ENCODE measurements around the gene BAHCC1. TPM values are rescaled to one million over a fixed set of nuclear protein-coding genes. Genes with fewer than 3 reads are reported as not detected.

BAHCC1 gene
- total and polyA plus RNA-seq, 2 of the 4 experiments (the other 2 are of a cell fraction), result 0.36 to 7.8 TPM

- H3K56ac ChIP-seq (ENCODE audit: extremely low read depth, insufficient read depth, low read length), result no peak overlapping the region
- H2AK5ac ChIP-seq (ENCODE audit: low read depth, low read length), result no peak overlapping the region
- TF ChIP-seq, protein P1, sequence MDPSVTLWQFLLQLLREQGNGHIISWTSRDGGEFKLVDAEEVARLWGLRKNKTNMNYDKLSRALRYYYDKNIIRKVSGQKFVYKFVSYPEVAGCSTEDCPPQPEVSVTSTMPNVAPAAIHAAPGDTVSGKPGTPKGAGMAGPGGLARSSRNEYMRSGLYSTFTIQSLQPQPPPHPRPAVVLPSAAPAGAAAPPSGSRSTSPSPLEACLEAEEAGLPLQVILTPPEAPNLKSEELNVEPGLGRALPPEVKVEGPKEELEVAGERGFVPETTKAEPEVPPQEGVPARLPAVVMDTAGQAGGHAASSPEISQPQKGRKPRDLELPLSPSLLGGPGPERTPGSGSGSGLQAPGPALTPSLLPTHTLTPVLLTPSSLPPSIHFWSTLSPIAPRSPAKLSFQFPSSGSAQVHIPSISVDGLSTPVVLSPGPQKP (IDR thresholded peaks at IDR 0.05; ENCODE audit: borderline replicate concordance, low read depth, low read length), result no peak
- TF ChIP-seq FOS (IDR thresholded peaks at IDR 0.05; ENCODE audit: low read depth, low read length) (no peak), MXI1 (IDR thresholded peaks at IDR 0.05; ENCODE audit: borderline replicate concordance, low read depth, low read length) (no peak), POLR2A (IDR thresholded peaks at IDR 0.05; ENCODE audit: low read depth, low read length) (no peak), CHD1 (IDR thresholded peaks at IDR 0.05; ENCODE audit: low read depth, low read length) (no peak), RCOR1 (IDR thresholded peaks at IDR 0.05; ENCODE audit: insufficient replicate concordance, low read length) (no peak), NFE2L2 (IDR thresholded peaks at IDR 0.05; ENCODE audit: low read depth, low read length) (no peak), RAD21 (IDR thresholded peaks at IDR 0.05; ENCODE audit: low read length) (no peak), MAFK (IDR thresholded peaks at IDR 0.05; ENCODE audit: low read depth, low read length) (no peak), BHLHE40 (IDR thresholded peaks at IDR 0.05; ENCODE audit: low read depth, low read length) (no peak)
- TF ChIP-seq, protein P2, sequence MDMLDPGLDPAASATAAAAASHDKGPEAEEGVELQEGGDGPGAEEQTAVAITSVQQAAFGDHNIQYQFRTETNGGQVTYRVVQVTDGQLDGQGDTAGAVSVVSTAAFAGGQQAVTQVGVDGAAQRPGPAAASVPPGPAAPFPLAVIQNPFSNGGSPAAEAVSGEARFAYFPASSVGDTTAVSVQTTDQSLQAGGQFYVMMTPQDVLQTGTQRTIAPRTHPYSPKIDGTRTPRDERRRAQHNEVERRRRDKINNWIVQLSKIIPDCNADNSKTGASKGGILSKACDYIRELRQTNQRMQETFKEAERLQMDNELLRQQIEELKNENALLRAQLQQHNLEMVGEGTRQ (IDR thresholded peaks at IDR 0.05; ENCODE audit: low read depth, low read length), result no peak
- TF ChIP-seq, protein P3, sequence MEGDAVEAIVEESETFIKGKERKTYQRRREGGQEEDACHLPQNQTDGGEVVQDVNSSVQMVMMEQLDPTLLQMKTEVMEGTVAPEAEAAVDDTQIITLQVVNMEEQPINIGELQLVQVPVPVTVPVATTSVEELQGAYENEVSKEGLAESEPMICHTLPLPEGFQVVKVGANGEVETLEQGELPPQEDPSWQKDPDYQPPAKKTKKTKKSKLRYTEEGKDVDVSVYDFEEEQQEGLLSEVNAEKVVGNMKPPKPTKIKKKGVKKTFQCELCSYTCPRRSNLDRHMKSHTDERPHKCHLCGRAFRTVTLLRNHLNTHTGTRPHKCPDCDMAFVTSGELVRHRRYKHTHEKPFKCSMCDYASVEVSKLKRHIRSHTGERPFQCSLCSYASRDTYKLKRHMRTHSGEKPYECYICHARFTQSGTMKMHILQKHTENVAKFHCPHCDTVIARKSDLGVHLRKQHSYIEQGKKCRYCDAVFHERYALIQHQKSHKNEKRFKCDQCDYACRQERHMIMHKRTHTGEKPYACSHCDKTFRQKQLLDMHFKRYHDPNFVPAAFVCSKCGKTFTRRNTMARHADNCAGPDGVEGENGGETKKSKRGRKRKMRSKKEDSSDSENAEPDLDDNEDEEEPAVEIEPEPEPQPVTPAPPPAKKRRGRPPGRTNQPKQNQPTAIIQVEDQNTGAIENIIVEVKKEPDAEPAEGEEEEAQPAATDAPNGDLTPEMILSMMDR (conservative IDR thresholded peaks at IDR 0.05; ENCODE audit: low read depth, low read length), result no peak
- H2BK120ac ChIP-seq (ENCODE audit: low read depth, low read length), result no peak overlapping the region
- H2BK15ac ChIP-seq (ENCODE audit: low read depth, low read length), result no peak overlapping the region
- H4K91ac ChIP-seq (ENCODE audit: insufficient read depth, low read depth, low read length), result no peak overlapping the region
- H3K4me3 ChIP-seq (ENCODE audit: insufficient read depth, low read depth, low read length), result no peak overlapping the region
- no peaks in the 10 kb centered on the region for H3K9me3 ChIP-seq (ENCODE audit: control insufficient read depth, insufficient read depth, low read length)
- no peak overlapping the region for H2BK5ac ChIP-seq (ENCODE audit: low read depth, low read length, poor library complexity, severe bottlenecking)
- H3K23ac ChIP-seq (ENCODE audit: low read depth, low read length), result no peak overlapping the region
- no peak overlapping the region for H3K4me2 ChIP-seq (ENCODE audit: low read depth, low read length)
- H3K9ac ChIP-seq (ENCODE audit: low read depth, low read length), result no peak overlapping the region
- no peak overlapping the region for H2AFZ ChIP-seq (replicated peaks; ENCODE audit: low read length, poor library complexity)
- H2BK20ac ChIP-seq (ENCODE audit: low read depth, low read length), result no peak overlapping the region
- POLR2A ChIA-PET (ENCODE audit: unreplicated experiment), result no interaction called here
- intact Hi-C loops (cut with micrococcal nuclease) (no loop called here), dilution Hi-C loops (cut with HindIII; ENCODE audit: low sequenced_read_pairs, unreplicated experiment) (no loop called here), in situ Hi-C loops (cut with MboI; ENCODE audit: low sequenced_read_pairs) (no loop called here)
- no peaks in the 10 kb centered on the region for H3K36me3 ChIP-seq (ENCODE audit: control insufficient read depth, insufficient read depth, low read length)
- no peaks in the 10 kb centered on the region for H3K4me1 ChIP-seq (ENCODE audit: control insufficient read depth, insufficient read depth, low read length)
- no peak overlapping the region for H3K14ac ChIP-seq (replicated peaks; ENCODE audit: low read depth, low read length)
- H3K9me1 ChIP-seq (ENCODE audit: insufficient read depth, low read length), result no peaks in the 10 kb centered on the region
- H4K5ac ChIP-seq (ENCODE audit: low read depth, low read length), result no peak overlapping the region
- no peak overlapping the region for H3K18ac ChIP-seq (ENCODE audit: low read depth, low read length)
- H3K4ac ChIP-seq (ENCODE audit: low read depth, low read length), result no peak overlapping the region
- H2AK9ac ChIP-seq (replicated peaks; ENCODE audit: low read depth, low read length, poor library complexity), result no peak overlapping the region
- CTCF ChIA-PET, result no interaction called here
- peaks cover 12% of the 10 kb centered on the region; the same call in 1 of the 2 replicates for H3K27me3 ChIP-seq (ENCODE audit: control insufficient read depth, insufficient read depth, low read length)
- H4K20me1 ChIP-seq (ENCODE audit: insufficient read depth, low read length), result no peaks in the 10 kb centered on the region
- ATAC-seq (ENCODE audit: low read depth) (no peak), DNase-seq (no peak)
- 100% methylated on average over 2 of the region's 6 CpGs; no CpG with 5 or more reads in 1 of the 2 experiments for WGBS, 2 experiments (ENCODE audit: extremely low coverage in 2 of 2, insufficient read length in 1 of 2)
- no TSS peak for BruUV-seq (replicated peaks)
- no peak overlapping the region for H4K8ac ChIP-seq (ENCODE audit: low read depth in 2 of 2, low read length in 2 of 2)
- H3K27ac ChIP-seq (ENCODE audit: insufficient read depth, low read length), result no peak overlapping the region
- no peaks in the 10 kb centered on the region for H3K79me1 ChIP-seq (ENCODE audit: low read depth in 1 of 2, low read length in 2 of 2)
These were observed 15.1 kb upstream of the BAHCC1 start for GRCh38 chr17:81380131-81380530.
